SJSA1 (cell line): ENCODE data around the gene KBTBD2. TPM values are rescaled to one million over a fixed set of nuclear protein-coding genes. Genes with fewer than 3 reads are reported as not detected.
"Not testable (repeated sequence)": the region's sequence is repeated elsewhere in the genome, so short reads cannot be mapped to it uniquely, and the experiment has no call there.

Experiments used
- DNase-seq, 2 experiments: peaks; one replicate each; pipeline ENCODE4 v3.0.0-alpha.2; 2015 to 2020; ENCODE audit warnings: low spot score in 2 of 2, low read depth in 1 of 2
- H3K27ac ChIP-seq: fragments of 250-450 bp; sonication (Bioruptor Pico); 2 replicates; pipeline ENCODE4 v1.5.1; 2020; ENCODE audit warnings: mild to moderate bottlenecking, moderate library complexity
- H3K27me3 ChIP-seq: fragments of 250-450 bp; sonication (Bioruptor Pico); replicated peaks from 2 replicates; pipeline ENCODE4 v1.5.1; 2020; ENCODE audit warnings: mild to moderate bottlenecking, moderate library complexity
- H3K36me3 ChIP-seq: fragments of 250-450 bp; sonication (Bioruptor Pico); 2 replicates; pipeline ENCODE4 v1.5.1; 2020; ENCODE audit warnings: mild to moderate bottlenecking
- H3K4me1 ChIP-seq: fragments of 250-450 bp; sonication (Bioruptor Pico); replicated peaks from 2 replicates; pipeline ENCODE4 v1.6.1; 2021; ENCODE audit warnings: mild to moderate bottlenecking
- H3K4me3 ChIP-seq: fragments of 250-450 bp; sonication (Bioruptor Pico); 2 replicates; pipeline ENCODE4 v1.5.1; 2020; ENCODE audit warnings: mild to moderate bottlenecking
- H3K9me3 ChIP-seq: fragments of 250-450 bp; sonication (Bioruptor Pico); replicated peaks from 2 replicates; pipeline ENCODE4 v1.5.1; 2020; ENCODE audit warnings: mild to moderate bottlenecking
- total RNA-seq: library from RNA; depleted of rRNA; stranded (reverse); fragments of >200 nt; shearing (Covaris generic); gene quantifications from 2 replicates; pipeline ENCODE4 v1.2.3, GENCODE V29; 2014

KBTBD2 gene
- total RNA-seq, 1 experiment from 2014 or later = 52.0 TPM

DNA sequence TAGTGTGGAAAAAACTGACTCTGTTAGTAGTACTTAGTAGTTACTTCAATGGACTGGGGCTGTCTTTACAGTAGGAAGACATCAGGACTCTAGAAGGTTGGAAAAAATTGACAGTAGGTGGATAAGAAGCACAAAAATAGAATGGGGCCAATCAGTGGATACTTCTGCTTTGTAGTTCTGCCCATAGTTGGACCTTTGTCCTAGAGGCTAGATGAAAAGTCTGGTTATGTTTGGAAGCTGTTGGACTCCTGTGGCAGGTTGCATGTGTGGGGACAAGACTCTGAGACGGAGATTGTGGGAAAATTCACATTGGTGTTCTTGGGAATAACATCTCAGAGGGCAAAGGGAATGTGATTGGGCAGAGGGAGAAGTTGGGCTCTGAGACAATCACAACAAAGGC, 18.6 kb upstream of the KBTBD2 start:
- no peaks in the 10 kb centered on the region for H3K9me3 ChIP-seq
- peaks cover 7% of the 10 kb centered on the region for H3K36me3 ChIP-seq
- no peak for DNase-seq
- H3K4me3 ChIP-seq = no peak overlapping the region
- H3K4me1 ChIP-seq = no peaks in the 10 kb centered on the region; the same call in 1 of the 2 replicates
- no peak overlapping the region for H3K27ac ChIP-seq
- H3K27me3 ChIP-seq = no peaks in the 10 kb centered on the region

DNA sequence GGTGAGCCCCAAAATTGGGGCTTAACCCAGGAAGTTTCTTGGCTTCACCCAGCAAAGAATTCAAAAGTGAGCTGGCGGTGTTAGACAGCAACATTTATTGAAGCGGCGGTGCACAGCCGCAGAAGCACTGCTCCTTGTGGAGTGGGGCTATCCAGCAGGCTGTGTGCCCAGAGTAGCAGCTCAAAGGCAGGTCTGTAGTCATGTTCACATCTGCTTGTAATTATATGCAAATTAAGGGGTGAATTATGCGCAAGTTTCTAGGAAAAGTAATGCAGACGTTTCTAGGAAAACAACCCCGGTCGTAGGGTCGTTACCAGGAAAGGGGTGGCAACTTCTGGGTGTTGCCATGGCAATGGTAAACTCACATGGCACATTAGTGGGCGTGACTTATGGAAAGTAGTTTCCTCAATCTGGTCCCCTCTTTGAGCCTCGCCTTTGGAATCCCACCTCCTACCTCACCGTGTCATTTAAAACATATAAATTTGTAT, 13.7 kb upstream of the KBTBD2 start:
- no peak overlapping the region for H3K27ac ChIP-seq
- peak; percentile 52 to 60 for DNase-seq
- H3K9me3 ChIP-seq = no peaks in the 10 kb centered on the region
- H3K4me1 ChIP-seq = no peaks in the 10 kb centered on the region; the same call in 1 of the 2 replicates
- H3K4me3 ChIP-seq = peak overlapping the region; percentile 21
- no peaks in the 10 kb centered on the region for H3K36me3 ChIP-seq
- no peaks in the 10 kb centered on the region for H3K27me3 ChIP-seq

DNA sequence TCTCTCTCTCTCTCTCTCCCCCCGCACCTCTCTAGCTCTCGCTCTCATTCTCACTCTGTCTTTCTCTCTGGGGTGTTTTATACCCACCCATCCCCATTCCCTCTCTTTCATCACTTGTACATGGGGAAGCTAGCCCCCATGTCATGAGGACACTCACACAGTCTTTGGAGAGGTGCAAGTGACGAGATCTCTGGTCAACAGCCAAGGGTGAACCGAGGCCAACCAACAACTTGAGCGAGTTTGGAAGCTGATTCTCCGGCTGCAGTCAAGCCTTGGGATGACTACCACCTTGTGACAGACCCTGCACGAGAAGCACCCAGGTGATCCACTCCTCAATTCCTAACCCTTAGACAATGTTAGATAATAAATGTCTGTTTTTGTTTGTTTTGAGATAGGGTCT, 10.1 kb upstream of the KBTBD2 start:
- Histone ChIP-seq H3K9me3 (no peaks in the 10 kb centered on the region), H3K27me3 (peaks cover 5% of the 10 kb centered on the region; the same call in 1 of the 2 replicates), H3K4me1 (no peaks in the 10 kb centered on the region; the same call in 1 of the 2 replicates), H3K36me3 (no peaks in the 10 kb centered on the region), H3K27ac (no peak overlapping the region), H3K4me3 (no peak overlapping the region)
- no peak for DNase-seq

- peaks cover 5% of the 10 kb centered on the region; the same call in 1 of the 2 replicates for H3K27me3 ChIP-seq
- H3K4me1 ChIP-seq = no peaks in the 10 kb centered on the region; the same call in 1 of the 2 replicates
- no peak overlapping the region for H3K27ac ChIP-seq
- no peak overlapping the region for H3K4me3 ChIP-seq
- H3K9me3 ChIP-seq = no peaks in the 10 kb centered on the region
- no peak for DNase-seq
- H3K36me3 ChIP-seq = no peaks in the 10 kb centered on the region
These were observed 9.0 kb upstream of the KBTBD2 start for GRCh38 chr7:32900433-32900995.

DNA sequence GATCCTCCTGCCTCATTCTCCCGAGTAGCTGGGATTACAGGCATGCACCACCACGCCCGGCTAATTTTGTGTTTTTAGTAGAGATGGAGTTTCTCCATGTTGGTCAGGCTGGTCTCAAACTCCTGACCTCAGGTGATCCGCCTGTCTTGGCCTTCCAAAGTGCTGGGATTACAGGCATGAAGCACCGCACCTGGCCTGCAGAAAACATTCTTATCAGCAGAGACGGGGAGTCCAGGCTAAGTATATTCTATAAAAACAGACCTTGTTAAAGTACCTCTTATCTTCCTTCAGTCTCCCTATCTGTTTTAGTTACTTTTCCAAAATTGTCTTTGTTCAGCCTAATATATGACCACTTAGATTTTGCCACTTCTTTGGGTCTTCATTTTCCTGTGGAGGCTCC, 5.8 kb upstream of the KBTBD2 start:
- not testable (repeated sequence) for H3K9me3 ChIP-seq, H3K27me3 ChIP-seq, H3K4me3 ChIP-seq, H3K27ac ChIP-seq, DNase-seq, H3K36me3 ChIP-seq
- H3K4me1 ChIP-seq = peaks cover 10% of the 10 kb centered on the region

DNA sequence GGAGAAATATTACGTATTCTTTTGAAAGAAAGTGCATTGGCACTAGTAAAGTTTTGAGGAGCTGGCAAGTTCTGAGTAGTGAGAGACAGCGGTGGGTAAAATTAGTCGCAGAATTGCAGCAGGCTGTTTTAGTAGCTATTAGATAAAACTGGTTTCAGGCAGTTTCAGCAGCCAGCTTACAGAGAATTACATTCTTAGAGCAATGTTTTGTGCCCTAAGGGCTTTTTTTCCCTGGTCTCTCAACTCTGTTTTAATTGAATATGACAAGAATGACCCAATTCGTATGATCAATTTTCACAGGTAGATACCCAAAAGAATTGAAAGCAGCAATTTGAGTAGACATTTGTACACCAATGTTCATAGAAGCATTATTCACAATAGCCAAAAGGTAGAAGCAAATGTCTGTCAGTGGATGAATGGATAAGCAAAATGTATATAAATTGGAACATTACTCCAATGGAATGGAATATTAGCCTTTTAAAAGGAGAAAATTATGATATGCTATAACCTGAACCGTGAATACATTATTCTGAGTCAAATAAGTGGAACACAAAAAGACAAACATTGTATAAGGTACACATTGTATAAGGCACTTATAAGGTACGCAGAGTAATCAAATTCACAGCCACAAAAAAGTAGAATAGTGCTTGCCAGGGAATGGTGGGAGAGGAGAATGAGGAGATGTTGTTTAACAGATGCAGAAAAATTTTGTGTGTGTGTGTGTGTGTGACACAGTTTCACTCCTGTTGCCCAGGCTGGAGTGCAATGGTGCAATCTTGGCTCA, 5.2 kb upstream of the KBTBD2 start:
- DNase-seq = no peak
- no peaks in the 10 kb centered on the region for H3K36me3 ChIP-seq
- H3K4me3 ChIP-seq = no peak overlapping the region
- H3K27ac ChIP-seq = no peak overlapping the region
- H3K27me3 ChIP-seq = peaks cover 5% of the 10 kb centered on the region; the same call in 1 of the 2 replicates
- peaks cover 13% of the 10 kb centered on the region for H3K4me1 ChIP-seq
- H3K9me3 ChIP-seq = no peaks in the 10 kb centered on the region

DNA sequence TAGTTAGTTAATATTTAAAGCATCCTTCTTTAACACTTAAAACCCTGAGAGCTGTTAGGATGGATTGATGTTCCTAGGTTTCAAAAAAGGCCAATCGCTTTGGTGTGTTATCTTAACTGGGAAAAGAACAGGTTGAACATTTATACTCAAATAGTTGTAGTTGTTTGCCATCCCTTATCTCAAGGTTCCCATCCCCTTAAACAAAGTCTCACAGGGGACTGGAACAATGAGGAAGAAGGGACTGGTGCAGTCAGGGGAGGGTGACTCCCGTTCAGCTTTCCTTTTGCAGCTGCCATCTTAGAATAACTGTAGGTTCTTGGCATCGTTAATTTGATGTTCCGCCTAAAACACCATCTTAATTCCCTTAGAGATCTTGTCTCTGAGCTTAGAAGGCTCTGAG, 2.6 kb upstream of the KBTBD2 start:
- peaks cover 3% of the 10 kb centered on the region for H3K36me3 ChIP-seq
- DNase-seq = no peak
- H3K27ac ChIP-seq = no peak overlapping the region
- H3K9me3 ChIP-seq = no peaks in the 10 kb centered on the region
- no peak overlapping the region for H3K4me3 ChIP-seq
- H3K27me3 ChIP-seq = peaks cover 5% of the 10 kb centered on the region; the same call in 1 of the 2 replicates
- peaks cover 20% of the 10 kb centered on the region for H3K4me1 ChIP-seq

DNA sequence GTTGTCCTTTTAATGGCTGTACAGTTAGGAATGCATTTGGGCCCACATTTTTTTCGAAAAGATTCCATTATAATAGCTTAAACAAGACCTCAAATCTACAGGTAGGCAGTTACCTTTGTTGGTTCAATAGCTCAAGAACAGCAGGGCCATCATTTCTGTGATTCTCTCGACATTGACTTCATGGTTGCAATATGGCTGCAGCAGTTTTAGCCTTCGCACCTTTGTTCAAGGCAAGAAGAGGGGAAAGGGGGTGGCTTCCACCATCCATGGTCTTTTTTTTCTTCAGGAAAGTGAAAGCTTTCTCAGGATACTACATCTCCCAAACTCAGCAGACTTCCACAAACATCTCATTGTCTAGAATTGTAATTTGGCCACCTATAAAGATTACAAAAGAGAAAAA, 2.2 kb upstream of the KBTBD2 start:
- H3K27ac ChIP-seq = no peak overlapping the region
- no peak overlapping the region for H3K4me3 ChIP-seq
- no peak for DNase-seq

GRCh38 chr7:32893207-32893524, 1.6 kb upstream of the KBTBD2 start:
- peak overlapping the region; percentile 77 for H3K27ac ChIP-seq
- H3K4me3 ChIP-seq = no peak overlapping the region

More for the DNA sequence above, 2.2 kb upstream of the KBTBD2 start:
- H3K36me3 ChIP-seq = peaks cover 3% of the 10 kb centered on the region
- no peaks in the 10 kb centered on the region for H3K9me3 ChIP-seq
- peaks cover 5% of the 10 kb centered on the region; the same call in 1 of the 2 replicates for H3K27me3 ChIP-seq
- H3K4me1 ChIP-seq = peaks cover 20% of the 10 kb centered on the region

GRCh38 chr7:32892521-32893206, 1.1 kb upstream of the KBTBD2 start:
- Histone ChIP-seq H3K27me3 (no peaks in the 10 kb centered on the region; the same call in 1 of the 2 replicates), H3K36me3 (peaks cover 5% of the 10 kb centered on the region), H3K27ac (peak overlapping the region; percentile 77), H3K9me3 (no peaks in the 10 kb centered on the region), H3K4me1 (peaks cover 20% of the 10 kb centered on the region), H3K4me3 (peak overlapping the region; percentile 82)
- DNase-seq = peak in 1 of 2 experiments; percentile 47

More at GRCh38 chr7:32893207-32893524, 1.6 kb upstream of the KBTBD2 start:
- no peak for DNase-seq
- H3K4me1 ChIP-seq = peaks cover 20% of the 10 kb centered on the region
- no peaks in the 10 kb centered on the region for H3K9me3 ChIP-seq
- H3K27me3 ChIP-seq = peaks cover 3% of the 10 kb centered on the region; the same call in 1 of the 2 replicates
- H3K36me3 ChIP-seq = peaks cover 3% of the 10 kb centered on the region

DNA sequence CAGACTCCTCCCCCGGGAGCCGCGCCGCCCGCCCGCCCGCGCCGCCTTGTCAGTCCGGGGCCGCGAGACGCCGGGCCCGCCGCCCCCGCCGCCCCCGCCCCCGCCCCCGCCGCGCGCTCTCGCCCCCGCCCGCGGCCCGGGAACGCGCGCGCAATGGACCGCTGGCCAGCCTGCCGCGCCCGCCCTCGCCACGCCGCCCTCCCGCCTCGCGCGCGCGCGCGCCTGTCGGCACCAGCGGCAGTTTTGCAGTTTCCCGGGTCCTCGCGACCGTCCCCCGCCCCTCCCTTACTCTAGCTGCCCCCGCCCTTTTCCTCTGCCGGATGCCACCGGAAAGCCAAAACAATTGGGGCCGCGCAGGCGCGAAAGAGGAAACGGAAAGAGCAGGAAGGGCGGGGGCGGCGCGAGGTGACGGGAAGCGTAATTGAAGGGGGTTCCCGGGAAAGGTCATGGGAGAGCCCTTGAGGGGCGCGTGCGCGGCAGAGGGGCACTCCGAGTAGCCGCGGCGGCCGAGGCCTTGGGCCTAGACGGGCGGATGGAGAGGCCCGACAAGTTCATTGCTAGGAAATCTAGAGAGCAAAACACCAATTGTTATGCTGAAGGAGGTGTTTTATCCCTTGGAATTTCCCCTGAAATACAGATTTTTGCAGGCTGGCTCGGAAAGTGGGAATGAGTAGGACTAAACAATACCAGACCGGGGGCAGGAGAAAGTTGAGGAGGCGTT, 400 bp upstream of the KBTBD2 start:
- H3K4me1 ChIP-seq = peaks cover 20% of the 10 kb centered on the region
- H3K27me3 ChIP-seq = no peaks in the 10 kb centered on the region; the same call in 1 of the 2 replicates
- peak overlapping the region; percentile 96 for H3K27ac ChIP-seq
- H3K9me3 ChIP-seq = no peaks in the 10 kb centered on the region
- peak; percentile 94 to 99 for DNase-seq
- H3K4me3 ChIP-seq = peak overlapping the region; percentile 82
- peaks cover 10% of the 10 kb centered on the region for H3K36me3 ChIP-seq

DNA sequence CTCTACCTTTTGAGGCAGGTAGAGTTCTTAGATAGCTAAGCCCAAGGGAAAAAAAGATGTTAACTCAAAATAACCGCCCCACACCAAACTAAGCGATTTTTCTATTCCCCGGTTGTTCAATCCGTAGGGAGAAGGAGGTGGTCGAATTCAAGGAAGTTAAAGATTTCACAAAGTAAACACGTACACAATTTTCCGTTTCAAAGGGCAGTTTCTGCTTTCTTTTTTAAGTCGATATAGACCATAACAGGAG, 842 bp downstream of the KBTBD2 start:
- no peaks in the 10 kb centered on the region for H3K9me3 ChIP-seq
- peaks cover 20% of the 10 kb centered on the region for H3K4me1 ChIP-seq
- H3K27me3 ChIP-seq = no peaks in the 10 kb centered on the region
- peak in 1 of 2 experiments; percentile 52 for DNase-seq
- peak overlapping the region; percentile 82 for H3K4me3 ChIP-seq
- H3K36me3 ChIP-seq = peaks cover 12% of the 10 kb centered on the region
- H3K27ac ChIP-seq = peak overlapping the region; percentile 96

DNA sequence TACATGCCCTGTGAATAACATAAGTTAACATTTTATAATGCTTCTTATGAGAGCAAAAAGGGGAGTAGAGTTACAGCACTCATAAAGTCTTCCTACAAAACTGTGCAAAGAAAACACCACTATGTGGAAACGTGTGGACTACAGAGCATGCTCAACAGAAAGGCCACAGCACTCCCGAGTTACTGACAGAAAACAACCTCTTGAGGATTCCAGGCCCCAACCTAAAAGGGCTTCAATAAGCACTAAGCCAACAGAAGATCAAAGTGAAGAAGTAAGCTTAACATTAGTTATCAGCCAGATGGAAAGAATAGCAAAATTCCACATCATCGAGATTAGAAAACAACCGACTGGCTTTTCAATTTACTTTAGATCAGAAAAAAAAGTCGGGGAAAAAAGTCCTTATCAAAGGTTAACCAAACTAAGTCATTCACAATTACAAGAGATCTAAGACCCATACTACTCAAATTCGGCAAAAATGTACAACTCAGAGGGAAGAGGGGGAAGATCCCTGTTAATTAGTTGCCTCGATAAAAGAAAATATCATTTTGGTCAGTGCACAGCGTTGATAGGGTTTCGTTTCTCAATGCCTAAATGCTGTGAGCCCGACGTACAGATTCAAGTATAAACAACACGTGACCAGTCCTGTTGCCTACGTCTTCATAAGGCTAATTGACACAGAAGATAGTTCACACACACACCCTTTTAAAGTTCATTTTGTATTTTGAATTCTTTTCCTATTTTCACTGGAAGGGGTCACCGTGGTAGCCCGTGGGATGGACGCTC, 1.4 kb downstream of the KBTBD2 start:
- H3K4me1 ChIP-seq = peaks cover 20% of the 10 kb centered on the region
- H3K4me3 ChIP-seq = peak overlapping the region; percentile 82
- peak in 1 of 2 experiments; percentile 46 for DNase-seq
- peak overlapping the region; percentile 96 for H3K27ac ChIP-seq
- no peaks in the 10 kb centered on the region for H3K27me3 ChIP-seq
- H3K9me3 ChIP-seq = no peaks in the 10 kb centered on the region
- H3K36me3 ChIP-seq = peaks cover 12% of the 10 kb centered on the region
